HG03095 (cell line): ENCODE data around the gene FAM50A.

Experiments
- ATAC-seq: cut with Tn5 transposase; IDR thresholded peaks from one replicate; pipeline ENCODE4 v1.9.1; 2021; ENCODE audit warnings: moderate library complexity; ENCODE audit not compliant: unreplicated experiment

FAM50A gene

GRCh38 chrX:154463611-154464220, 19.8 kb downstream of the FAM50A start:
- no peak for ATAC-seq

GRCh38 chrX:154464806-154465365, 20.9 kb downstream of the FAM50A start:
- no peak for ATAC-seq

- no peak for ATAC-seq
Observed at GRCh38 chrX:154465601-154466000, 21.7 kb downstream of the FAM50A start.

GRCh38 chrX:154466036-154466435, 22.1 kb downstream of the FAM50A start:
- ATAC-seq: no peak

DNA sequence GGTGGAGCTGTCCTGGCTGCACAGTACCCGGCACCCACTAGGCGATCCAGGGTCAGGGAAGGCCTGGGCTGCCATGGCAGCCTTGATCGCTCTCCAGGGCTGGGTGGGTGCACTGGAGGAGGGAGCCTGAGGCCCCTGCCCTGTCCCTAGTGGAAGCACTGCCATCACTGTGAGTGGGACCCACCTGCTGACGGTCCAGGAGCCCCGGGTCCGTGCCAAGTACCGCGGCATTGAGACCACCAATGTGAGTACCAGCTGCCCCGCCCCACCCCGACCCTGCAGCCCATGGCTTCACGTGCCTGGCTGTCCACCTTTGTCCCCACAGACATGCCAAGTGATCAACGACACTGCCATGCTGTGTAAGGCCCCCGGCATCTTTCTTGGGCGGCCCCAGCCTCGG, 23.0 kb downstream of the FAM50A start:
- ATAC-seq: no peak

DNA sequence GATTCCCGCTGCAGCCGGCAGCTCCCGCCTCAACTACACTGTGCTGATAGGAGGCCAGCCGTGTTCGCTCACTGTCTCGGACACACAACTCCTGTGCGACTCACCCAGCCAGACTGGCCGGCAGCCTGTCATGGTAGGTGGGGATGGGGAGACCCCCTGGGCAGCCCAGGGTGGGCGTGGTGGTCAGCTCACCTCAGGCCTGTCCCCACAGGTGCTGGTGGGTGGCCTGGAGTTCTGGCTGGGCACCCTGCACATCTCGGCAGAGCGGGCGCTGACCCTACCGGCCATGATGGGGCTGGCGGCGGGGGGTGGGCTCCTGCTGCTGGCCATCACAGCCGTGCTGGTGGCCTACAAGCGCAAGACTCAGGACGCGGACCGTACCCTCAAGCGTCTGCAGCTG, 23.6 kb downstream of the FAM50A start:
- no peak for ATAC-seq

DNA sequence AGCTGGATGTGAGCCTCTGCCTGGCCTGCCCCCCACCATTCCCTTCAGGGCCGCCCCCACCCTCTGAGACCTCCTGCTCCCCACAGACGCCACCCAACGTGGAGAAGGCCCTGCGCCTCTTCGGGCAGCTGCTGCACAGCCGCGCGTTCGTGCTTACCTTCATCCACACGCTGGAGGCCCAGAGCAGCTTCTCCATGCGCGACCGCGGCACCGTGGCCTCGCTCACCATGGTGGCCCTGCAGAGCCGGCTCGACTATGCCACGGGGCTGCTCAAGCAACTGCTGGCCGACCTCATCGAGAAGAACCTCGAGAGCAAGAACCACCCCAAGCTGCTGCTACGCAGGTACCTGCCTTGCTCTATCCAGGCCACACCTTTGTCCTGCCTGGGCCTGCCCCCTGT, 24.3 kb downstream of the FAM50A start:
- ATAC-seq: no peak

GRCh38 chrX:154469114-154469513, 25.2 kb downstream of the FAM50A start:
- ATAC-seq: no peak

- no peak for ATAC-seq
Observed at GRCh38 chrX:154469880-154470279, 25.9 kb downstream of the FAM50A start.

- no peak for ATAC-seq
Observed at GRCh38 chrX:154470434-154470833, 26.5 kb downstream of the FAM50A start.

- no peak for ATAC-seq
Observed at GRCh38 chrX:154470914-154471568, 27.1 kb downstream of the FAM50A start.

DNA sequence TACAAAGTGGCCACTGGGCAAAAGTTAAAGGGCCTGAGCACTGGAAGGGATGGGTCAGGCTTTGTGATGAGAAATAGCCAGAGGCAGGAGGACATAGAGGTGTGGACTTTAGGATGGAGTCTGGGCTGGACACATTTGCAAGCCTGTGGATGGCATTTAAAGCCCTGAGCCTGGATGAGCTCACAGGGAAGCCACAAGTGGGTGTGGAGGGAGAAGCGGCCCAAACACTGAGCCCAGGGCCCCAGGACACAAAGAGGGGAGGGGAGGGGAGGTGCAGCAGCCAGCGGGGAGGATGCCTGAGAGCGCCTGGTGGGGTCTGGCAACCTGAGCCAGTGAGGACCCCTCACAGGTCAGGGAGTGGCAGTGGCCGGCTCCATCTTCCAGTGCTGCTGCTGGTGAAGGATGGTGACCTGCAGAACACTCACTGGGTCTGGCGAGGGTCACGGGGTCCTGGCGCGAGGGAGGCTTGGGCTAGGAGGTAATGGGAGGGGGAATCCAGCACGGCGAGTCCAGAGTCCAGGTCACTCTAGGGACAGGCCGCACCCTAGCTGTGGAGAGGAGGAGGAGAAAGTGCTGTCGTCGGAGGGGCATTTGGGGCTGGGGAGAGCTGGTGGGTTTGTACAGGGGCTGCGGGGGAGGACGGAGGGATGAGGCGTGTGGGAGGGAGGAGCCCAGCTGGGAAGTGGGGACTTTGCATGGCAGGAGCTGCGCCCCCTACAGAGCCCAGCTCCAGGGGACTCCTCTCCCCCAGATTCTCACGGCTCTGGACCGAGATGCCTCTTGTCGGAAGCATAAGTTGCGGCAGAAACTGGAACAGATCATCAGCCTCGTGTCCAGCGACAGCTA, 28.1 kb downstream of the FAM50A start:
- ATAC-seq: no peak

DNA sequence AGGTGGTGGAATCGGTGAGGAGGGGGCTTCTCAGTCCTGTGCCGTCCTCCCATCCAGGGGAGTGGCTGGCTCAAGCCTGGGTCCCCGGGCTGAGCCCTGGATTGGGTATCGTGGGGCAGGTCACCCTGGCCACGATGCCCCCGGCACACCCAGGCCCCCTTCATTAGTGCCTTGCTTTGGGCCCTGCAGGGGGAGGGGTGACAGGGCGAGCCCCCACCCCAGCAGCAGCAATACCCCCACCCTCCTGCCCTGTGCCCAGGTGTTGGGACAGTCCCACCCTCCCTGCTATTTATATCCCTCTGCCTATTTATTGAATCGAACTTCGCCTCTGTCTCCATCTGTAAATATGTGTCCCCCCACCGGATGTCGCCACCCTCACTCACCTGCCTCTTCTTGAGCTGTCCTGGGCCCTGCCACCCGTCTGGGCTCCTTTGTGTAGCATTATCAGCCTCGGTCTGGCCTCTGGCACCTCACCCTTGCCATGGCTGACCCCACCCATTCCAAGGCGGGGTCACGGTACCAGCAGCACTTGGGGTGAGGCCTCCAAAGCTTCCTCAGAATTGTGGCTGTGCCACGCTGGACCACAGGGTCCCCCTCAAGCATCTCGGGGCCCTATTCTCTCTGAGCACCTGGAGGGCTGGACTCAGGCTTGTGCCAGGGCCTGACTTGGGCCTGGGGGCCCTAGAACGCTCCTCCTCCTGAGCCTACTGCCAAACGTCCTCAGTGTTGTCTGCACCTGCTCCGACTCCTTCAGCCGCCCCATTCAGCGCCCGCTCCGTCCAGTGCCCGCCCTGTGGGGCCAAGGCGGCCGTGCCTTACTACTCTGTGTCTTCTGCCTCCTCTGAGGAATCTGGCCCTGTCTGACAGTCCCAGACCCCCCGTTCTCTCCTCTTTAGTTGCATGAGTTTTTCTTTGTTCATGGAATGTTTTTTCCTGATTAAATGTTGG, 29.0 kb downstream of the FAM50A start:
- no peak for ATAC-seq

DNA sequence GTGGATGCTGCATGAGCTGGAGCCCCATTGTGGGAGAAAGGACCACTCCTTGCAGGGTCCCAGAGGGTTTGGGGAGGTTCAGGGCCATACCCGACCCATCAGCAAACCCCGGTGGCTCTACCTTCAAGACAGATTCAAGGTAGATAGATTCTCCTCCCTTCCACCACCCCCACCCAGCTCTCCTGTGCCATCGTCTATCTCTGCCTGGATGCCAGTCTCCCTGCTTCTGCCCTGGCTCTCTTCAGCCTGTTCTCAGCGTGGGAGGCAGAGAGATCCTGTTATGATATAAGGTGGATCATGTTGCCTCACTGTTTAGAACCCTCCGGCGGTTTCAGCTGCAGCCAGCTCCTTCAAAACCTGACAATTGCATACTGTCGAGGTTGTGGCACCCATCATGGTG, 29.7 kb downstream of the FAM50A start:
- no peak for ATAC-seq

- ATAC-seq: no peak
Observed at GRCh38 chrX:154476821-154477220, 32.9 kb downstream of the FAM50A start.

DNA sequence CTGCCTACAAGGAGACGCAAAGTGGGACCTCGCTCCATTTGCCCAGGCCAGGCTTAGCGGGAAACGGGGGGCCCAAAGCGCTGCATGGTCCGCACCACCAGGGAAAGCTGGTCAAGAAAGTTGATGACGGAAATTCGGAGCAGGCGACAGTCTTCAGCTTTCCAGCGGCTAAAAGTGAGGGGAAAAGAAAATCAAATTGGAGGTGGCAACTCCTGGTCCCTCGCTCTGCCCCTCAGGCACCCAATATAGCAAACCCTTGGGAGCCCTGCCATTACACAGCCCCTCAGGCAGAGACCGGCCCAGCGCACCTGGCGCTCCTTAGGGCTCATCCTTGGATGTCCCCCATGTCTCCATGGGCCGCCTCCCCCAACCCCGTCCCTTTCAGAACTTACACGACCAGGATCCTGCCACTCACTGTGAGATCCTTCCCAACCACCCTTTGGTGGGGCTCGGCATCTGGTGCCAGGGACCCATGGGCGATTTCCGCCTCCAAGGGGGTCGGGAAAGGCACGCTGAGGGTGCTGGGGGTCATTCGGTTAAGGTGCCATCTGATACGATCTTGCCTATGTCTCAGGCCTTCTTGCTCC, 34.0 kb downstream of the FAM50A start:
- no peak for ATAC-seq

DNA sequence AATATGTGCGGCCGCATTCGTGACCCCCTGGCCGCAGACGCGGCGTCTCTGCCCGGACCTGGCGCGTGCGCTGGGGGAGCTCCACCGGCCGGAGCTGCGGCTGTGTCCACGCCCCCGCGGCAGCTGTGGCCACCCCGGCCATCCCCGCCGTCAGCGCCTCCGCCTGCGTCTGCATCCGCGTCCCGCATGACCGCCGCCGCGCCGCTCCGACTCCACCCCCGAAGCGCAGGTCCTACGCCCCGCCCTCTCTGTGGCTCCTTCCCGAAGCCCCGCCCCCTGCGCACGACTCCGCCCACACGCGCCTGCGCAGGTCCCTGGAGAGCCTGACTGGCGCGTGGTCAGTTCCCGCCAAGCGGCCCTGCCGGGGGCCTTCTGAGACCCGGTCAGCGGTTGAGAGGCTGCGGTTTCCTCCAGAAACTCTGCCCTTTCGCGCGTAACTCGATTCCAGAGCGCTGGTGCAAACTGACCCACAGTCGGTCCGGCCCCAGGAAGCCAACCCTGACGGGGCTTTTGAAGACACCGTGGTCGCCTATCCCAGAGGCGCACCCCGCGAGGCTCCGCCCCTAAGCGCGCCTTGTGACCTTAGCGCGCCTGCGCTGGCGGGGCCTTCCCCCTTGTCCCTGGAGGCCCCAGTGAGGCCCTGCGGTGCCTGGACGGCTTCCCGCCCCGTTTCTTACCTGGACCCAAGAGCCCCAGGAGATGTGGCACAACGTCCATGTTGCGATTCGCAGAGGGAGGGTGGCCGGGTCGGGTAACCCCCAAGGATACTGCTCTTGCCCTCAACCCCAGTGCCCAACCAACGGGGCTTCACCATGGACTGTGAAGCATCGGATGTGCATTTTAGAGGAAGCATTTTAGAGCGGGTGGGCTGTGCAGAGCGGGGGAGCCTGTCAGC, 35.0 kb downstream of the FAM50A start, which contains the start of gene LAGE3:
Gene LAGE3, minus strand, starts transcription at position 554 of the 895 bp plus-strand sequence. Its CDS starts 366 bp downstream, at position 188.
- peak; percentile 71 for ATAC-seq

DNA sequence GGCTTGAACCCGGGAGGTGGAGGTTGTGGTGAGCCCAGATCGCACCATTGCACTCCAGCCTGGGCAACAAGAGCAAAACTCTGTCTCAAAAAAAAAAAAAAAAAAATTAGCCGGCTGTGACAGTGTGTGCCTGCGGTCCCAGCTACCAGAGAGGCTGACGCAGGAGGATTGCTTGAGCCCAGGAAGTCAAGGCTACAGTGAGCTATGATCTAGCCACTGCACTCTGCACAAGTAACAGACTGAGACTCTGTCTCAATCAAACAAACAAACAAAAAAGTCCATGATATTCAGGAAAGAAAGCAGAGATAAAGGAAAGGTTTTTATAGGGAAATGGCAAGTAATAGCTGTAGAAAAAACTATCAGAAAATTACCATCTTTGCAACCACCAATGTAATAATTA, 37.3 kb downstream of the FAM50A start:
- ATAC-seq: no peak
